Adrenal gland (tissue), 12 donors: ENCODE results near the gene SP3. TPM values are rescaled to one million over a fixed set of nuclear protein-coding genes. Genes with fewer than 3 reads are reported as not detected.

Source experiments
- DNase-seq, 7 donors: peaks; one replicate each; pipeline ENCODE4 v3.0.0-alpha.2; 2019 to 2020
- H3K27ac ChIP-seq, 5 donors: fragments of 200-600 bp; sonication (generic) in 4 of 5; 1 replicate in 3 of 5; 2 replicates in 2 of 5; pipeline versions ENCODE4 v1.5.1 to v1.8.0; 2016 to 2020; ENCODE audit warnings: mild to moderate bottlenecking in 1 of 5
- H3K27me3 ChIP-seq: fragments of 200-600 bp; 2 replicates; pipeline ENCODE4 v1.8.0; 2021
- H3K36me3 ChIP-seq, 2 donors: fragments of 200-600 bp; replicated peaks in 1 of 2; 1 replicate in 1 of 2; 2 replicates in 1 of 2; pipeline versions ENCODE4 v1.5.1 to v1.8.0; 2018 to 2022
- H3K4me1 ChIP-seq, 2 donors: fragments of 200-600 bp; replicated peaks in 1 of 2; 1 replicate in 1 of 2; 2 replicates in 1 of 2; pipeline versions ENCODE4 v1.5.1 to v1.8.0; 2018 to 2021
- H3K4me3 ChIP-seq, 4 donors: fragments of 200-600 bp; sonication (generic) in 3 of 4; one replicate each; pipeline ENCODE4 v1.5.1; 2016 to 2018
- H3K9me3 ChIP-seq, 3 donors: fragments of 200-600 bp; sonication (generic) in 1 of 3; replicated peaks in 1 of 3; 1 replicate in 2 of 3; 2 replicates in 1 of 3; pipeline versions ENCODE4 v1.5.1 to v1.8.0; 2016 to 2021
- POLR2A ChIP-seq, 2 donors: fragments of 450-650 bp; IDR thresholded peaks; one replicate each; pipeline ENCODE4 v1.6.1; 2017; ENCODE audit warnings: antibody characterized with exemption in 2 of 2, mild to moderate bottlenecking in 2 of 2, moderate library complexity in 1 of 2
- WGBS, 4 donors: extraction: QIAGEN DNeasy Blood & Tissue Kit in 2 of 4; methylation state at CpG; one replicate each; pipeline versions ENCODE4 v1.1.5 to v1.1.7; 2013 to 2017; 5-methylcytosine and 5-hydroxymethylcytosine counted together
- intact Hi-C, 2 donors: fragments of 100-400 bp; cut with DNase I; formaldehyde crosslinking; loops; one replicate each; pipeline versions ENCODE4 v1.14.1 to v1.15.0; 2022 to 2023
- polyA plus RNA-seq, 3 donors: library from polyadenylated mRNA; stranded (reverse); fragments of 200-250 nt in 2 of 3; fragments of 350-450 nt in 1 of 3; fragmentation: Illumina TruSeq in 1 of 3; extraction: RNeasy Lipid Tissue Mini Kit (QIAGEN cat#74804) in 1 of 3; gene quantifications; one replicate each; pipeline ENCODE4 v1.2.3, GENCODE V29; 2013 to 2014
- total RNA-seq, 9 donors: library from RNA; depleted of rRNA in 4 of 9; stranded (reverse); fragments of >200 nt in 4 of 9; fragments of 120-200 nt in 1 of 9; fragmentation: NEBNext Ultra II Directional in 1 of 9; extraction: Animal tissue kit (Norgen Biotek cat#: 25700) in 1 of 9; gene quantifications; one replicate each; pipeline versions ENCODE4 v1.1.0 to v1.2.4, GENCODE V29; 2013 to 2023
- TF ChIP-seq, protein P1 (sequence below), 6 experiments: fragments of 450-650 bp in 4 of 6; fragments of 200-600 bp in 2 of 6; sonication (generic) in 1 of 6; IDR thresholded peaks; 1 replicate in 5 of 6; 2 replicates in 1 of 6; pipeline versions ENCODE4 v1.5.1 to v1.8.0; 2016 to 2021; ENCODE audit warnings: antibody characterized with exemption in 6 of 6, mild to moderate bottlenecking in 2 of 6, moderate library complexity in 1 of 6
- donor health status: healthy with polysubstance abuse.
- donor health status: Bipolar disorder and iron deficiency.
- donor health status: DM: yes; HTN: yes; CAD: no.
- donor health status: DM: no; HTN: no; CAD: no.
- donor health status: DM: no; HTN: no; CAD: no.
- donor health status: DM: yes; HTN: yes; CAD: no.

SP3 gene
- total and polyA plus RNA-seq, 12 donors, result 8.9 to 118 (median 54.4) TPM

GRCh38 chr2:173865971-173866873 lies 99.0 kb downstream of the SP3 start:
- intact Hi-C loops, result no loop called here
- Histone ChIP-seq H3K27ac (no peak overlapping the region), H3K9me3 (no peaks in the 10 kb centered on the region), H3K4me3 (no peak overlapping the region), H3K27me3 (no peaks in the 10 kb centered on the region), H3K4me1 (no peaks in the 10 kb centered on the region), H3K36me3 (no peaks in the 10 kb centered on the region)
- TF ChIP-seq POLR2A (IDR thresholded peaks at IDR 0.05), result no peak
- TF ChIP-seq, protein P1, sequence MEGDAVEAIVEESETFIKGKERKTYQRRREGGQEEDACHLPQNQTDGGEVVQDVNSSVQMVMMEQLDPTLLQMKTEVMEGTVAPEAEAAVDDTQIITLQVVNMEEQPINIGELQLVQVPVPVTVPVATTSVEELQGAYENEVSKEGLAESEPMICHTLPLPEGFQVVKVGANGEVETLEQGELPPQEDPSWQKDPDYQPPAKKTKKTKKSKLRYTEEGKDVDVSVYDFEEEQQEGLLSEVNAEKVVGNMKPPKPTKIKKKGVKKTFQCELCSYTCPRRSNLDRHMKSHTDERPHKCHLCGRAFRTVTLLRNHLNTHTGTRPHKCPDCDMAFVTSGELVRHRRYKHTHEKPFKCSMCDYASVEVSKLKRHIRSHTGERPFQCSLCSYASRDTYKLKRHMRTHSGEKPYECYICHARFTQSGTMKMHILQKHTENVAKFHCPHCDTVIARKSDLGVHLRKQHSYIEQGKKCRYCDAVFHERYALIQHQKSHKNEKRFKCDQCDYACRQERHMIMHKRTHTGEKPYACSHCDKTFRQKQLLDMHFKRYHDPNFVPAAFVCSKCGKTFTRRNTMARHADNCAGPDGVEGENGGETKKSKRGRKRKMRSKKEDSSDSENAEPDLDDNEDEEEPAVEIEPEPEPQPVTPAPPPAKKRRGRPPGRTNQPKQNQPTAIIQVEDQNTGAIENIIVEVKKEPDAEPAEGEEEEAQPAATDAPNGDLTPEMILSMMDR (IDR thresholded peaks at IDR 0.05), result no peak
- DNase-seq, result no peak
- 77 to 85% (median 83%) methylated on average over 11 to 12 of the region's 12 CpGs for WGBS, 4 donors

DNA sequence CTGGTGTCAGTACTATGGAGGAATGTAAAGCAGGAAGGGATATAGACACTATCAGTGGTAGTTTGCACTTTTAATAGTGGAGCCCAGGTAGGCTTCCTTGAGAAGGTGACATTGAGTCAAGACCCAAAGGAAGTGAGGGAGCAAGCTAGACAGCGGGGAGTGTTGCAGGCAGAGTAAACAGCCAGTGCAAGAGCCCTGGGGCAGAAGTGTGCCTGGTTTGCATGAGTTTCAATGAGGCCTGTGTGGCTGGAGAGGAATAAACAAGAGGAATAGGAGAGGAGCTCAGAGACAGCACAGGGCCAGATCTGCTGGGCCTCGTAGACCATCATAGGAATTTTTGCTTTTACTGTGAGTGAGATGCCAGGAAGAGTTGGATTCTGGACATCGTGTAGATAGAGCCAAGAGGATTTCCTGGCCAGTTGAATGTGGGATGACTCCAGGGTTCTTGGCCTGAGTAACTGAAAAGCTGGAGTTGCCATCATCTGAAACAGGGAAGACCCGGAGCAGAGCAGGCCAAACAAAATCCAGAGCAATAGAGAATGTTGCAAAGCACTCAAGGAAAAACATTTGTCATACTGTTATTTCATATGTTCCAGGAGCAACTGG lies 102.5 kb downstream of the SP3 start:
- WGBS, 4 donors, result 74 to 81% (median 75%) methylated on average over 4 of the region's 4 CpGs
- Histone ChIP-seq H3K27ac (no peak overlapping the region), H3K27me3 (no peaks in the 10 kb centered on the region), H3K36me3 (no peaks in the 10 kb centered on the region), H3K4me1 (no peaks in the 10 kb centered on the region), H3K9me3 (no peaks in the 10 kb centered on the region), H3K4me3 (no peak overlapping the region)
- no peak for DNase-seq
- intact Hi-C loops, result no loop called here
- no peak for TF ChIP-seq POLR2A (IDR thresholded peaks at IDR 0.05)
- TF ChIP-seq, protein P1 (IDR thresholded peaks at IDR 0.05), result no peak

DNA sequence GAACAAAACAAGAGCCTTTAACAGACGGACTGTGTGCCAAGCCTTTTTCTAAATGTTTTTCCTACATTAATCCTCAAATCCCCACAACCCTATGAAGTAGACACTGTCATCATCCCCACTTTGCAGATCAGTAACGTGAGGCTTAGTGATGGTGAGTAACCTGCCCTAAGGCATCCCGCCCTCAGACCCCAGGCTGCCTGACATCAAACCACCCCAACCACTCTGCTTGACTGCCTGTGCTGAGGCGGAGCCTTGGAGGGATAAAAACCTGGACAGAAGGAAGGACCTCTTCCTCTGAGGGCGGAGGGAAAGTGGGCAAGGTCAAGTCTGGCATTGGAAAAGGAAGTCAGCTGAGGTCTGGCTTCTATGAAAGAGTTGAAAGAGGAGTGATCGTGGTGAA lies 104.6 kb downstream of the SP3 start:
- H3K27ac ChIP-seq, result no peak overlapping the region
- intact Hi-C loops, result no loop called here
- WGBS, 4 donors, result 72 to 77% (median 72%) methylated on average over 6 of the region's 6 CpGs
- no peaks in the 10 kb centered on the region for H3K9me3 ChIP-seq
- H3K36me3 ChIP-seq, result no peaks in the 10 kb centered on the region
- no peaks in the 10 kb centered on the region for H3K27me3 ChIP-seq
- TF ChIP-seq POLR2A (IDR thresholded peaks at IDR 0.05), result no peak
- TF ChIP-seq, protein P1 (IDR thresholded peaks at IDR 0.05), result no peak
- DNase-seq, result no peak
- no peak overlapping the region for H3K4me3 ChIP-seq
- H3K4me1 ChIP-seq, result no peaks in the 10 kb centered on the region

- Histone ChIP-seq H3K27ac (no peak overlapping the region), H3K4me1 (peaks cover 0 to 2% of the 10 kb centered on the region in 2 donors), H3K36me3 (no peaks in the 10 kb centered on the region), H3K4me3 (no peak overlapping the region), H3K9me3 (no peaks in the 10 kb centered on the region), H3K27me3 (no peaks in the 10 kb centered on the region)
- TF ChIP-seq, protein P1 (IDR thresholded peaks at IDR 0.05), result no peak
- no peak for TF ChIP-seq POLR2A (IDR thresholded peaks at IDR 0.05)
- WGBS, 4 donors, result 40 to 58% (median 44%) methylated on average over 1 to 2 of the region's 2 CpGs
- peak in 1 of 7 donors; percentile 10 for DNase-seq
- intact Hi-C loops, result no loop called here
Measured at GRCh38 chr2:173860082-173860481, 105.1 kb downstream of the SP3 start.
